HG03378 (cell line): ENCODE measurements around the gene PITPNC1.
"Not testable (repeated sequence)": the region's sequence is repeated elsewhere in the genome, so short reads cannot be mapped to it uniquely, and the experiment has no call there.

ENCODE experiments used
- ATAC-seq: cut with Tn5 transposase; IDR thresholded peaks from one replicate; pipeline ENCODE4 v1.9.1; 2021; ENCODE audit warnings: mild to moderate bottlenecking, moderate library complexity; ENCODE audit not compliant: unreplicated experiment

PITPNC1 gene

DNA sequence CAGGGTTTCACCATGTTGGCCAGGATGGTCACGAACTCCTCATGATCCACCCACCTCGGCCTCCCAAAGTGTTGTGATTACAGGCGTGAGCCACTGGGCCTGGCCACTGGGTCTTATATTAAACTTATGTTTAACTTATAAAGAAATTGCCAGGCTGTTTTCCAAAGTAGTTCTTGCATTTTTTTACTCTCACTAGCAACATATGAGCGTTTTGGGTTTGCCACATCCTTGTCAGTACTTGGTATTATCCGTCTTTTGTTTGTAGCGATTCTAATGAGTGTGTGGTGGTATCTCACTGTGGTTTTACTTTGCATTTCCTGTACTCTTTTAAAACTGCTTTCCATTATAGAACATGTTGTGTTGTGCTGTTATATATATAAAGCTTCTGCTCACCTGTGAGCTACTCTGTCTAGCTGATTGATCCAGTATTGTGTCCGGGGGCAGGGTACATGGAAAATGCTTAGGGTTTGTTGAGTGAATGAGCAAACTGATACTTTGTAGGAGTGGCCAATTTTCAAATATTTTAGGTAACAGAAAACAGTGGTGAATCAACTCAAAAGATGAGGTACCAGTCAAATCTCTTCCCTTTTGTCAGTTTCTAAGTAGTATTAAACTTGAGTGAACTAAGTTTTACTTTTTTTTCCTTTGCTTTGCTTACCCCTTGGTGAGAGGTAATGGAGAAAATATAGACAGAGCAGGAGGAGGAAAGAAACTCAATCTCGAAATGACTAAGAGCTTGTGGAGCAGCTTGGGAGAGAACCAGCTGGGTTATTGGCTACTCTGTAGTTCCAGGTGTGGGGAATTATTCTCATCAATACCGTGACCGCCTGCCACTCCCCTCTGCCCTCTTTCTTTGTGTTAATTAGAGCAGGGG, 75.8 kb downstream of the PITPNC1 start:
- peak; percentile 52 for ATAC-seq

DNA sequence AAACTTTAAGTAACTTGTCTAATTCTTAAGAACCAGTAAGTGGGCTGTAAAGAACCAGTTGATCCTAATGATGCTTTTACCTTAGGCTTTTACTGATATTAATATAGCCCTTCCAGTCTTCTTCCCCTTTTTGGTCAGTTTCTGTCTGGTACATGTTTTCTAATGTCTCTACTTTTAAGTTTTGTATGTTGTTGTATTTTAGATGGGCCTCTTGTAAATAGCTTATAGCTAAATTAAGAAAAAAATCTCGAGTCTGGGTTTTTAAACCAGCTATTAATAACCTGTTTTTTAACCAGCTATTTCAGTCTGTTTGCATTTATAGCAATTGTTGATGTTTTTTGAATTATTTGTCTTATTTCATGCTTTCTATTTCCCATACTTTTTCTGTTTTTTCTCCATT, 79.0 kb downstream of the PITPNC1 start:
- no peak for ATAC-seq

DNA sequence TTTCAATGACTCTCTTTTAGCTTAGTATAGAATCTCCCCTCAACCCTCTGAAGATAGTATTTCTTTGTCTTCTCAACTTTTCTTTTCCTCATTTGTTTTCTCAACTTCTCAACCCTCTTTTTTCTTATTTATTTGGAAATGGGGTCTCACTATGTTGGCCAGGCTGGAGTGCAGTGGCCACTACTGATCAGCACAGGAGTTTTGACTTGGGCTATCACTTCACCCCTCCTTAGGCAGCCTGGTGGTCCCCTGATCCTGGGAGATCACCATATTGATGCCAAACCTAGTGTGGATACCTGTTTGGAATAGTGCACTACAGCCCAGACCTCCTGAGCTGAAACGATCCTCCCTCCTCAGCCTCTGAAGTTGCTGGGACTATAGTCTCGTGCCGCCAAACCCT, 79.8 kb downstream of the PITPNC1 start:
- no peak for ATAC-seq

DNA sequence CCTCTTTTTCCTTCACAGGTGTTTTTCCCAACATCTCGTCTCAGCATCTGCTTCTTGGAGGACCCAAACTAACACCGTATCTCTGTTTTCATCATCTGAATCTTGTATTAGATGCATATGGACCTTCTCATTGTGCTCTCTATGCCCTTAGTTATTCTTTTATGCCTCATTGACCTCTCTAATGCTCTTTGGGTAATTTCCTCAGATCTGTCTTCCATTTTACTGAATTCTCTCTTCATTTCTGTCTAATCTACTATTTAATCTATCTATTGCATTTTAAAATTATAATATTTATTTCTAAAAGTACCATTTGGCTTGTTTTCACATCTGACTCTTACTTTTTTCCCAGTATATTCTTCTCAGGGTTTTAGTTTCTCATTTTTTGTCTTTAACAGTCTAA, 81.1 kb downstream of the PITPNC1 start:
- no peak for ATAC-seq

DNA sequence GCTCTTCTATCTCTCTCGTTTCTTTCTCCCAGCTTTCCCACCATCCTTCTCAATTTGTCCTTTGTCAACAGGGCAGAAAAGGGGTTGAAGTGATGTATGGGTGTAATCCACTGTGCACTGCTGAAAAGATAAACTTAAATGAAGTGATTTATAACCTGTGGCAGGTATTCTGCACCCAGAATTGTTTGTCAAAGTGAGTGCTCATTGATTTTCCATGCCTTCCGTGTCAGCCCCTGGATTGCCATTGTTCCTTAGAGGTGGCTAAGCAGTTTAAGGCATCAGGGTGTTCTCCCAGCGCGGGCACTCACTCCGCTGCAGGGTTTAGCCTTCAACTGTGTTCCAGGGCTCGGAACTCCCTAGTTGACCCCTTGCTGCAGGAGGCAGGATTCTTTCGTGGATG, 82.9 kb downstream of the PITPNC1 start:
- ATAC-seq = no peak

DNA sequence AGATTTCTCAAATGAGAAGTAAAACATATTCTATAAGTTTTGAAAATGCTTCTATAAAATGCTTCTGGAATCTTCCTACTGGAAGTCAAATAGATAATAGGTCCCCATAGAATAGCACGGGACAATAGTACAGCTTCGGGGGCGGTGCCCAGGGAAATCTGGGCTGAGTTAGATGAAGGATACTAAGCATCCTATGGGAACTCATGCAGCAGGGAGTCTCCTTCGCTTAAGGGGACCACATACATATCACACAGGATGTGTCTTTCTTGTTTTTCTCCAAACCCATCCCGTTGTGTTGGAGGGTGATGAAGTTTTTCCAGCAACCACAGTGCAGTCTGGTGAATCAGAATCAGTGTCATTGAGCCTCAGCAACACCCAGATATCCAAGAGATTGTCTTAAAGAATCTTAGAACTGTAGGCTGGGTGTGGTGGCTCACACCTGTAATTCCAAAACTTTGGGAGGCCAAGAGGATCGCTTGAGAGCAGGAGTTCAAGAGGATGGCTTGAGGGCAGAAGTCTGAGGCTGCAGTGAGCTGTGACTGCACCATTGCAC, 84.2 kb downstream of the PITPNC1 start:
- ATAC-seq = no peak

DNA sequence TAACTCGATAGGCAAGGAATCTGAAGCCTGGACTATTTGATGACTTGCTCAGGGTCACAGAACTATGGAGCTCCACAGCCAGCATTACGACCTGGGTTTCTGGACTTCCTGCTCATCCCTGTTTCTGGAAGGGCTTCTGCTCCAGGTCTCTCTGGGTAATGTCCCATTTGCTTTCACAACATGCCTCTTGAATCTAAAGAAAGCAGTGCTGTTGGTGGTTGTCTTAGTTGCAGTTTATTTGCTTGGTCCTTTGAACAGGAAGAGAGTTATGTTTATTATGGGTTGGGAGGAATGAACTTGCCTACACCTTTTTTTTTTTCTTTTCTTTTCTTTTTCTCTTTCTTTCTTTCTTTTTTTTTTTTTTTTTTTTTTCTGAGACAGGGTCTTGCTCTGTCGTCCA, 84.8 kb downstream of the PITPNC1 start:
- ATAC-seq = no peak

DNA sequence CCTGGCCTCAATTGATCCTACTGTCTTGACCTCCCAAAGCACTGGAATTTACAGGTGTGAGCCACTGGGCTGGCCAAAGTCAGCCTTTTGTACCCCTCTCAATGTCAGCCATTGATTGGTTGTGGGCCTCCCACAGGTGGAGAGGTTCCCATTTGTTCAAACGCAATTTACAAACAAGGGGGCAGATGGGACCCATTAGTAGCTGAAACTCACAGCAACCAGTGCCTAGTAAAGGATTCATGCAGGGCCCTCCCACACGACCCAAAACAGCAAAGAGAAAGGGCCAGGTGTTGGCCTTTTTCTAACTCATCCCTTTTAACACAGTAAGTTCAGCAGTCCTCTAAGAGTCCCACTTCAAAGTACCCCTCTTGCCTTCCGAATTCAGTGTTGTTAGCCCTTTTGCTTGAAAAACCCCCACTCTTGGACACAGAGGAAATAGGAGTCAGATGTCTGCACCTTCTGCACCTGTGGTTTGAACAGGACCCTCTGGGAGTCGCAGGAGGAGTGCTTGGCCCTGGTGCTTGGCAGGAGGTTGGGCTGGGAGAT, 89.2 kb downstream of the PITPNC1 start:
- no peak for ATAC-seq

DNA sequence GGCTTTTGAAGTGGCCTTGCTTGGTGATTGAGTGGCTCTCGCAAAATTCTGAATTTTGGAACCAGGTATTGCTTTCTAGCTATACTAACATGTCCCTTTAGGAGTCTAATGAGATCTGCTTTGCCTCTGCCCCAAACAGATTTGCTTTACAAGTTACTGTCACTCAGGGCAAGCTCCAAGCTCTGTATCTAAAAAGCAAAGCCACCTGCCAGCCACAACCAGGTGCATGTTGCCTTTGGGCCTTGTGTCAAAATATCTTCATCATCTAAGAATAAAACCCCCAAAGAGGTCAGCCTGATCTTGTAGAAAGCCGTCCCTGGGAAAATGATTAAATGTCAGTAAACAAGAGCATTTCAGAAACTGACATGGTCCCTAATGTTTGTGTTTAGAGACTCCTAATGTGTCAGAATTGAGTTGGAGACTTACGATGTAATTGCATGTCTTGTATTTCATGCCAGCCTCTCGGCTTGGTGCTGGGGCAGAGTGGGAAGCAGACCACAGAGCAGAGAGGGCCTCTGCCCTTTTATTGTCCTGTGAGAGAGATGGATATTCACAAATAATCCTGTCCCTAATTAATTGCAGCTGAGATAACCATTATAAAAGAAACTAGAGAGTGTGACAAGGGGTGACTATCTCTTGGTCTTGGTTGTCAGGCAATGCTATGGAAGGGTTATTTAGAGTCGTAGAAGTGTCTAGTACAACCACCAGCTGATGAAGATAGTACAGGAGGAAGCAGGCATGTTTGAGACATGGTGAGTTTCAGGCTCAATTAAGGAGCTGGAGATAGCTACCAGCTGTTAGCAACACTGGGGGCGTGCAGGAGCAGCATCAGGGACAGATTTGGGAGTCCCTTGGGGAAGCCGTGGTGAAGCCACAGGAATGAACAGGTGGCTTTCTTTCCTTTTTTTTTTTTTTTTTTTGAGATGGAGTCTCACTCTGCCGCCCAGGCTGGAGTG, 90.7 kb downstream of the PITPNC1 start:
- ATAC-seq = no peak

DNA sequence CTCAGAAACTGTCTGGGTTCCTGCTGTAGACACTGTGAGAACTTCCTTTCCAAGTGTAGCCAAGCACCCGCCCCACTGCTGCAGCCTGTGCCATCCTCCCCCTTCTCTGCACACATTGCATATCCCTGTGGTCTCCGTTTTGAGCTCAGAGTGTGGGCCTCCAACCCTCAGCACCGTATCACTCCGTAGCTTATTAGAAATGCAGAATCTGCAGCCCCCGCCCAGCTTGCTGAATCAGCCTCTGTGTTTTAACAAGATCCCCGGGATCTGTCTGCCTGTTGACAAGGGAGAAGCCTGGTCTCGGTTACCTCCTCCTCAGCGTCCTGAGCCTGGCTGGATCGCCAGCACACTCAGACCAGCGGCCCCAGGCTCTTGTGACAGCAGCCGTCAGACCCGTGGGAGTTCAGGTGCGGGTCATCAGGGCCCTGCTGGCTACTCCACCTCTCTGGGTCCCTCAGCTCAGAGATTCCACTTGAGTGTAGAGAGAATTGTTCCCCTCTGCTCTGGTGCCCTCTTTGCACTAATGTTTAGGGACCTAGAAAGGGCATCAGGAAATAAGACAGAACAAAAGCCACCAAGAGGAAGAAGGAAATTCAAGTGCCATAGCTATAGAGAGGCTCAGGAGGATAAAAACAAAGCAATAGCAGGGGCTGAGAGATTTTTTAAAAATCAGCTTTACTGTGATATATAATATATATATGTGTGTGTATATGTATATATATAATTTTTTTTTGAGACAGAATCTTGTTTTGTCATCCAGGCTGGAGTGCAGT, 92.3 kb downstream of the PITPNC1 start:
- ATAC-seq = no peak

DNA sequence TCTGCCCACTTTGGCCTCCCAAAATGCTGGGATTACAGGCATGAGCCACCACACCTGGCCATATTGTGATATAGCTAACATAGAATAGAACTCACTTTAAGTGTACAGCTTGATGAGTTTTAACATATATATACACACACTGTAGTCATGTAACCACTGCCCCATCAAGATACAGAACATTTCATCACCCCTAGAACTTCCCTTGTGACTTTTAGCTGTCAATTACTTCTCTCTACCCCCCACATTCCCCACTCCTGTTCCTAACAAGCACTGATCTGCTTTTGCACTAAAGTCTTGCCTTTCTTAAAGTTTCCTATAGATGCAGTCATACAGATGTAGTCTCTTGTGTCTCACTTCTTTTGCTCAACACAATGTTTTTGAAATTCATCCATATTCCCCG, 93.1 kb downstream of the PITPNC1 start:
- no peak for ATAC-seq

DNA sequence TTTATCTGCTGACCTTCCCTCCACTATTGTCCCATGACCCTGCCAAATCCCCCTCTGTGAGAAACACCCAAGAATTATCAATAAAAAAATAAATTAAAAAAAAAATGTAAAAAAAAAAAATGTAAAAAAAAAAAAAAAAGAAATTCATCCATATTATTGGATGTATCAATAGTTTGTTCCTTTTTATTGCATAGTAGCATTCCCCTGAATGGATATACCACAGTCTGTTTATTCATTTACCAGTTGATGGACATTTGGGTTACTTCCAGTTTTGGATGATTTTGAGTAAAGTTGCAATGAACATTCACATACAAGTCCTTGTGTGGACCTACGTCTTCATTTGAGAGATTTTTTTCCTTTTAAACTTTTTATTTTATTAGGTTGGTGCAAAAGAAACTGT, 94.0 kb downstream of the PITPNC1 start:
- no peak for ATAC-seq

DNA sequence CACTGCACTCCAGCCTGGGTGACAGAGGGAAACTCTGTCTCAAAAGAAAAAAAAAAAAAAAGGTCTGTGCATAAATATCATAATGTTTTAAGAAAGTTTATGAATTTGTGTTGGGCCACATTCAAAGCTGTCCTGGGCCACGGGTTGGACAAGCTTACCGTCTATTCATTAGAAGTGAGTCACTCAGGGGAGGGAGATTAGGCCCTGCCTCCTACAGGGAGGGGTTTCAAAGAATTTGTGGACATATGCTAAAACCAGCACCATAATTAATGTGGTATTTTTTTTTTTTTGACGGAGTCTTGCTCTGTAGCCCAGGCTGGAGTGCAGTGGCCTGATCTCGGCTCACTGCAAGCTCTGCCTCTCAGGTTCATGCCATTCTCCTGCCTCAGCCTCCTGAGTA, 95.5 kb downstream of the PITPNC1 start:
- not testable (repeated sequence) for ATAC-seq

DNA sequence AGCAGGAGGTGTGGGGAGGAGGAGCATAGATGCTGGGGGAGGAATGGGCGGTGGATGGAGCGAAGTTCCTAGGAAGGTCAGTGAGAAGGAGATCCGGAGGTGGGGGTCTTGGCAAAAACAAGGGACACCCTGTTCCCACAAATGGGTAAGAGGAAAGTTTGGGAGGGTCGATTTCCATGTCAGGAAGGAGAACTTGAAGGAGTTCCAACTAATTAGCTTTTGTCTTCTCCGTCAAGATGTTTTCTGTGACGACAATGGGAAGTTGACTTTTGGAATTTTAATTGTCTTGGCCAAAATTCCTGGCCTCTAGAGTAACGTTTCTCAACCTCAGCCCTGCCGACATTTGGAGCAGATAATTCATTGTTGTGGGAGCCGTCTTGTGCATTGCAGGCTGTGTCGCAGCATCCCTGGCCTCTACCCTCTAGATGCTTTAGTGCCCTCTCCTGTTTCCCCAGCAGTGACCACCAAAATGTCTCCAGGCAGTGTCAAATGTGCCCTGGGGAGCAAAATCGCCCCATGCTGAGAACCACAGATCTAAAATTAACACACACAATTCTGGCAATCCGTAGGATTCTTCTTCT, 97.1 kb downstream of the PITPNC1 start:
- no peak for ATAC-seq

DNA sequence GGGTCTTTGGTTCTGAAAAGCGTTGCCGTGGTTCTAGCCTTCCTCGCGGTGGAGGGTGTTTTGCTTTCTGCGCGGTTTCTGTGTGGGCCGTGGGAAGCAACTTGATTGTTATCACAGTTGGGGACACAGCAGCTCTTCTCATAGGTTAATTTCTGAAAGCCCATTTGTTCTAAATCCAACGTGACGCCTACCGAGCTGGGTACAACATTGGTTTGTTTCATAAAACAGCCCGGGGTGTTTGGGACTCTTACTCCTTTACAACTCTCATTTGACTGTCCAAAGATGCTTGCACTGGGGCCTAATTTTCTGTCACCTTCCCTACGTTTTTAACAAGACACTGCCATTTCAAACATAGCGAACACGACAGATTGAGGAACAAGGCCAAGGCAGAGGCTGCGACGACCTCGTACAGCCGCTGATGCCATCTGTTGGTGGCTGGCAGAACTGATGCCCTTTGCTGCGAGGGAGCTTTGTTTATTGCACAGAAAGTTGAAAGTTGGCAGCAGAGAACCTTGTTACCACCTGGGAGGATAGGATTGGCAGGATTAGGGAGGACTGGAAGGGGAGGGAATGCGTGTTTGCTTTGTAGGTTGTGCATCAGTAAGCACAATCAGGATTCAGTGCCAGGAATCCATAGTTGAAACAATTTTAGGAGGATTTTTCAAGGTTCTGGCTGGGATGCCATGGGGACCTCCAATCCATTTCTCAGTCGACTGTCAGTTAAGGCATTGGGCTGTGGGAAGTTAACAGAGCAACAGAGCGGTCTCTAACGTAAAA, 98.3 kb downstream of the PITPNC1 start:
- no peak for ATAC-seq

DNA sequence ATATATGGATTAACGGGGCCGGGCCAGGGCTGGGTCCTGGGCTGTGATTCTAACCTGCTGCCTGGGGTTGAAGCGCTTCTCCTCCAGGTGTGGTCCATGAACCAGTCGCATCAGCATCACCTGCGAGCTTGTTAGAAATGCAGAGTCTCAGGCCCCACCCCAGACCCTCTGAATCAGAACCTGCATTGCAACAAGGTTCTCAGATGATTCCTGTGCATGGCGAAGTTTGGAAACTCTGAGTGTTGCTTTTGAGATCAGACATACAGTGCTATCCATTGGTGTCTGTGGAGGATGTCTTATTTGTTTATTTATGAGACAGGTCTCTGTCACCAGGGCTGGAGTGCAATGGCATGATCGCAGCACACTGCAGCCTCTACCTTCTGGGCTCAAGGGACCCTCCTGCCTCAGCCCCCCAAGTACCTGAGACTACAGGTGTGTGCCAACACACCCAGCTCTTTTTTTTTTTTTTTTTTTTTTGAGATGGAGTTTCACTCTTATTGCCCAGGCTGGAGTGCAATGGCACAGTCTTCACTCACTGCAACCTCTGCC, 99.8 kb downstream of the PITPNC1 start:
- no peak for ATAC-seq

DNA sequence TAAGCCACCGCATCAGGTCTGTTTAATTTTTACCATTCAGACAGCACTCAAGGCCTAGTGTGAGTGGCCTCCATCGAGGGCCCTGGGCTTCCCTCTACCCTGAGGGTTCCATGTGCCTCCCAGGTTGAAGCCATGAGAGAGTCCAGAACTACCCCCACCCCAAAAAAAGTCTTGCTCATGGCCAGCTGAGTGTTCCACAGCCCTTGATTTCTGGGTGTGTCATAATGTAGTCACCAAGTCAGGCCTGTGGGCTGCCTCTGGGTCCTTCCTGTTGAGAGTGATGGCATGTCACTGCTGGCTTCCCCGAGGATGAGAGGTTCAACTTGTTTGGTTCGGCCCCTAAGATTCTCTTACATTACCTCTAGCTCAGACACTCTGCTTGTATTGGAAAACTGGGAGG, 100.6 kb downstream of the PITPNC1 start:
- no peak for ATAC-seq

DNA sequence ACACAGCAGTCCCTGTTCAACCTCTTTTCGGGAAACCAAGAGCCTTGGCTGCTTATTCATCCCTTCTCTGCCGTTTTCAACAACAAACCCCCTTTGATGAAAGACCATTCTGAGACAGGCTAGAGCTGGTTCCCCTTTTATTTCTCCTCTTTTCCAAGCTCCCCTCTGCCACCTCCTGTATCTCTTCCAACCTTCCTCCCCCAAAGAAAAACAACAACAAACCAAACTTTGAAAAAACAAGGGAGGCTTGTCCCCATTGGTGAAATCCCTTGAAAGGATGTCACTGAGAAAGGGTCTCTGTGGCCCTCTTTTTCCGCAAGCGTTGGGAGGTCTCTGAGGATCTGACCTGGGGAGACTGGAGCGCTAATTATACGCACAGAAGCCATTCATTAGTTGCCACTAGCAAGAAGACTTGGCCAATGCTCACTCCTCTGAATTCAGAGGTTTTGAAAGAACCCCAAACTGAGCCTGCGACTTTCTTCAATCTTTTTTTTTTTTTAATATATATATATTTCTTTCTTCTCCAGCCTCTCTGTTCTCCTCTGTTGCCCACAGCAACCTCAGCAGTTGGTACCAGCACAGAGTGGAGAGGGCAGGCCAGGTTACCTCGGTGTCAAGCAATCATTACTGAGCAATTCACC, 101.4 kb downstream of the PITPNC1 start:
- no peak for ATAC-seq

DNA sequence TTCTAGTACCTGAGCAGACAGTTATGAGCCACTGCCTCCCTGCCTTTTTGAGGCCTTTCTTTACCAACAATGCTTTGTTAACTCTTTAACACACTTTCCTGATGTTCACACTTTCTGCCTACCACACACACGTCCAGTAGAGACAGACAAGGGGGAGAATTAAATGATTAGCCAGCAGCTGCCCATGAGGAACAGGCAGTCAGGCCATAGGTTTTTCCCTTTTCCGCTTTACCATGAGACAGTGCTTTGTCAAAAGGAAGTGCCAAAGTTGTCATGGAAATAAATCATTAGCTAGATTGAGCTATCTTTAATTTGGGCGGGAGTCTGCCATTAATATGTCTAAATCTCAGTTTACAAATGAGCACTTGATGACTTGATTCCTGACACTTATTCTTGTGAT, 102.1 kb downstream of the PITPNC1 start:
- no peak for ATAC-seq
